GM19324 (cell line): Measurements from ENCODE around the gene TMEM51.
A peak's percentile ranks its signal among the peaks of the same experiment; 100 is the strongest.

Source experiments
- ATAC-seq: cut with Tn5 transposase; IDR thresholded peaks from one replicate; pipeline ENCODE4 v1.9.1; 2021; ENCODE audit warnings: mild to moderate bottlenecking, moderate library complexity; ENCODE audit not compliant: unreplicated experiment, low FRiP score

Gene TMEM51

GRCh38 chr1:15236746-15237145, 83.2 kb downstream of the TMEM51 start:
- ATAC-seq, result no peak

DNA sequence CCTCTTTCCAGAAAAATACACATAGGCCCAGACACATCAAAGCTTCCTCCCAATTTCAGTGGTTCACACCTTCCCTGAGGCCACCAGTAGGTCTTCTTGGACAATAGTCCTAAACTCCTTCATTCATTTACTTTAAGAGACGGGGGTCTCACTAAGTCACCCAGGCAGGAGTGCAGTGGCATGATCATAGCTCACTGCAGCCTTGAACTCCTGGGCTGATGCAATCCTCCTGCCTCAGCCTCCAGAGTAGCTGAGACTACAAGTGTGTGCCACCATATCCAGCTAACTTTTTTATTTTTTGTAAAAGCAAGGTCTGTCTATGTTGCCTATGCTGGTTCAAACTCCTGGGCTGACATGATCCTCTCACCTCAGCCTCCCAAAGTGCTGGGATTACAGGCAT, 85.2 kb downstream of the TMEM51 start:
- ATAC-seq, result no peak

DNA sequence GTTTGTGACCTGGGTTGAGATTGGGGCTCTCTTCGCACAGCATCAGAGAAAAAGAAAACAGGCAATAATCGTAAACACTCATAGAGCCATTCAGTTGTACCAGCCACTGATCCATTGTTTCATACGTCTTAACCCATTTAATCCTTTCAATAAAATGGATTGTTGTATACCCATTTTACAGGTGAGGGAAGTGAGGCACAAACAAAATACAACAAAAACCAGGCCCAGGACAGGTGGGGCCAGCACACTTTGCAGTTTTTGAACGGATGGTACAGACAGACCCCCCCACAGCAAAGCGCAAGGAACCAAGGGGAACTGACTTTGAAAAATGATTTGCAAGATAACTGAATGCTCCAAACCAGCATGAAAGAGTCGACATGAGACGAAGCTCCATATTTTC, 89.2 kb downstream of the TMEM51 start:
- ATAC-seq, result no peak

DNA sequence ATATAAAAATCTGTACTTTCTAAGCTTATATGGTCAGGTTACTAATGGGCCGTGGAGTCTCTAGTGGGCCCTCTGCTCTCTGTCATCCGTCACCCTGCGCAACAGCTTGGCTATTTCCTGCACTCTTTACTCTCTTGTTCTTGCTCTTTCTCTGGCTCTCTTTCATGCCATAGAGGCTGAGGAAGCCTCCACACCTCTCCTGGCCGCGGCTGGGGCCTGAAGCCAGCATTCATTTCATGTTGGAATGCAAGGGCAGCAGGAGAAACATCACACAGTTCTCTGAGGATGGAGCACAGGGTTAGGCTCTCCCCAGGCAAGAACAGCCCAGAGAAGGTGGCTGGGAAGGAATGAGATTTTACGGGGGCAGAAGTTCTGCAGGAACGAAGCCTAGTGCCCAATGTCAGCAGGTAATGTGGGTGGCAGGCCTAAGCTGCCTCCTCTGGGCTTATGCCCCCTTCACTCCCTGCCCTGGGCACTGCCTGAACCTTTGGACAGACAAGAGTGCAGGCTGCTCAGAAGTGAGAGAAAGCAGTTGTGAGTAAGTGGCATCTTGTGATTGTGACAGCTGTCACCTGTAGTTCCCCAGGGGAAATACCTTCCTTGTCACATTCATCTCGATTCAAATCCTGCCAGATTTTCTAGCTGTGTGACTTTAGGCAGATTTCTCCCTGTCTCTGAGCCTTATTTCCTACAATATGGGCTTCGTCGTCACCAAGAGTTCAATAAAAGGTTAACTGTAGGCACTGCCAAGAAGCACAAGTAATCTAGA, 89.9 kb downstream of the TMEM51 start:
- ATAC-seq, result no peak

DNA sequence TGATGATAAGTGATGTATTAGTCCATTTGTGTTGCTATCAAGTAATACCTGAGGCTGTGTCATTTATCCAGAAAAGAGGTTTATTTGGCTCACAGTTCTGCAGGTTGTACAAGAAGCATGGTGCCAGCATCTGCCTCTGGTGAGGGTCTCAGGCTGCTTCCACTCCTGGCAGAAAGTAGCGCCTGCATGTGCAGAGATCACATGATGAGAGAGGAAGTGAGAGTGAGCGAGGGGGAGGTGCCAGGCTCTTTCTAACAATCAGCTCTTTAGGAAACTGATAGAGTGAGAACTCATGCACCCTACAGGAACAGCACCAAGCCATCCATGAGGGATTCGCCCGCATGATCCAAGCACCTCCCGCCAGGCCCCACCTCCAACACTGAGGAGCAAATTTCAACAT, 91.3 kb downstream of the TMEM51 start:
- no peak for ATAC-seq

DNA sequence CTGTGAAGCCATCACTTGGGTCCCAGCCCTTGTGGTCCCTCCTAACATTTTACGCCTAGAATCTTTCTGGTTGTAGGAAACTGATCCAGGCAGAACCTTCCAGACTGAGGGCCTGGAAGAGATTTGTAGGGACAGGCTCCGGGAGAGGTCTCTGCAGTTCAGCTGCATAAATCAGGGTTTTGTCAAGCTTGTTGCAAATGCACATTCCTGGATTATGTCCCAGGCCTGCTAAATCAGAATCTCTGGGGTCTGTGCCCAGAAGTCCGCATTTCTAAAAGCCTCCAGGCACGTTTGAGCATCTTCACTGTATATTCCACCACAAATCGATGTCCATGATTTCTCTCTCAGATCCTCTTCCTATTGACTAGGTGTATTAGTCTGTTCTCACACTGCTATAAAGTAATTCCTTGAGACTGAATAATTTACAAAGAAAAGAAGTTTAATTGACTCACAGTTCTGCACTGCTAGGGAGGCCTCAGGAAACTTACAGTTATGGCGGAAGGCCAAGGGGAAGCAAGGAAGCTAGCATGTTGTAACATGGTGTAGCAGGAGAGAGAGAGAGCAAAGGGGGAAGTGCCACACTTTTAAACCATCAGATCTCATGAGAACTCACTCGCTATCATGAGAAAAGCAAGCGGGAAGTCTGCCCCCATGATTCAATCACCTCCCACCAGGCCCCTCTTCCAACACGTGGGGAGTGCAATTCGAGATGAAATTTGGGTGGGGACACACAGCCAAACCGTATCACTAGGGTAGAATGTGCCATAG, 92.2 kb downstream of the TMEM51 start:
- no peak for ATAC-seq

DNA sequence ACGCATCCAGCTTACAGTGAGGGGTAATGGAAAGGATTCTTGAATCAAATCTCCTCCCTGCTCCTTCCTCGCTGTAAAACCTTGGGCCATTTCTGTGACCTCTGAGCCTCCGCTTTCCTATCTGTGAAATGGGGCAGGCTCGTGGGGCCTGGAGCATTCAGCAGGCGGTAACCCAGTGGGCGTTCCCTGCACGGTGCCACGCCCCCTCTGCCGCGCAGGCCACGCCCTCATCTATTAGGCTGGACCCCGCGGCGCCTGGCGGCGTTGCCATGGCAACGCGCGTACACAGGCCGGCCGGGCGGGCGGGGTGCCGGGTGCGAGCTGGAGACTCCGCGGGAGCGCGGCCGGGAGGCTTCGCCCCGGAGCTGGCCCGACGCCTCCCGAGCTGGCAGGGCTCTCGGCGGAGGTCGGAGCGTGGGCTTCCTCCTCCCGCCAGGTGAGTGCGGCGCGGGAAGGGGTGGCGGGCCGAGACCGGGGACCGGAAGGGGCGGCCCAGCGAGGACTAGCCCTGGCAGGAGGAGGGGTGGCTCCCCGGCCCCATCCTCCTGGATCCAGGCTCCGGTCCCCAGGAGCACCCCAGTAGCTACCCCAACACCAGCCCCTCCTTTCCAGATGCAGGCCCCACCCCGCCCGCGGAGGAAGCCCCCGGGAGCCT, 93.5 kb downstream of the TMEM51 start, which contains the start of gene FHAD1:
Gene FHAD1 (plus strand): TSS at position 264 of the 655 bp plus-strand sequence. CDS start 4,562 bp downstream, outside the sequence.
- ATAC-seq, result peak; percentile 40

DNA sequence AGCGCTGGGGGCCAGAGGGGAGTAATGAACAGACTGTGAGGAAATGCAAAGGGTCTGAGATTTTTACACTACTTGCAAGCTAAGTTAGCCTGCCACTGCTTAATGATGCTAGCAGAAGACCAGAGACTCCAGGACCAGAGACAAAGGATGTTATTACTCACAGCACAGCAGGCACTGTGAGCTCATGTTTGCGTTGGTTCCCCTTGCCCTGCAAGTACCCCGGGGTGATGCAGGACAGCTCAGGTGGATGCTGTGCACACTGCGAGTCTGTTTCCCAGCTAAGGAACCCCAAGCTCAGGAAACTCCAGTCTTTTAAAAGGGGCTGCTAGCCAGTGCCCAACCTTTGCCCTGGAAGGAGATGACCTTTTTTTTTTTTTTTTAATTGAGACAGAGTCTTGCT, 94.7 kb downstream of the TMEM51 start:
- no peak for ATAC-seq

DNA sequence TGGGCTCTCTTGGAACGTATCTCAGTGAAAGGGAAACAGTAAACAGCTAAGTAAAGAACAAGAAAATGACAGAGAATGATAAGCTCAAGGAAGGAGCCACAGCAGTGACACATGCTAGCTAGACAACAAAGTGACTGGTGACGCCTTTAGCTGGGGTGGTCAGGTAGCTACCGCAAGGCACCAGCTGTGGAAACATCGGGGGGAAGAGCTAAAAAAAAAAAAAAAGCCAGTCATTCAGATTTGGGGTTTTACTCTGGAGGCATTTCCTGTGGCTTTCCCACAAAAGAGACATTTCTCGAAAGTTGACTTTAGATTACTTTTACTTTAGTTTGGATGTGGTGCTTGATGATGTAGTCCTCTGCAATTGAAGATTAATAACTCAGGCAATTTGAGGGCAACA, 95.5 kb downstream of the TMEM51 start:
- ATAC-seq, result no peak

- ATAC-seq, result no peak
These were observed 98.6 kb downstream of the TMEM51 start for GRCh38 chr1:15251857-15252835.

- no peak for ATAC-seq
These were observed 101.0 kb downstream of the TMEM51 start for GRCh38 chr1:15254559-15254958.

DNA sequence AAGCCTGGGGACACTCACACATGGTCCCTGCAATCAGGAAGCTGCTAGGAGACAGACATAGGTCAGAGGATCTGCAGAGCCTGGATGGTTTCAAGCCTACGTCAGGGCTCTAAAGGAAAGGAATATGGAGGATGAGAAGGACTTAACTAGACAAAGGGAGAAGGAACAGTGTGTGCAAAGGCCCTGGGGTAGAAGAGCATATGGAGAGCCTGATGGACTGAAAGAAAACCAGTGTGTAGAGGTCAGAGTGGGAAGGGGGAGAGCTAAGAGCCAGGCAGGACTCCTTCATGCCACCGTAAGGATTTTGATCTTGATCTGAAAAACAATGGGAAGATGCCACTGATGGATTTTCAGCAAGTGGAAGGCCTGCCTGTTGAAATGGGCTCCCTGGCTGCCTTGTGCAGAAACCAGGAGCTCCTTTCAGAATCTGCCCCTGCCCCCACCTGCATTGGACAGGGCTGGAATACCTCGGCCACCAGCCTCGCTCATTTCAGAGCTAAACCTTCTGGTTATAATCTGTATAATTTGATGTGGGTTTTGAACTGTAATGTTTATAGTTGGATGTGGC, 102.1 kb downstream of the TMEM51 start:
- no peak for ATAC-seq

GRCh38 chr1:15256584-15256983, 103.0 kb downstream of the TMEM51 start:
- no peak for ATAC-seq

DNA sequence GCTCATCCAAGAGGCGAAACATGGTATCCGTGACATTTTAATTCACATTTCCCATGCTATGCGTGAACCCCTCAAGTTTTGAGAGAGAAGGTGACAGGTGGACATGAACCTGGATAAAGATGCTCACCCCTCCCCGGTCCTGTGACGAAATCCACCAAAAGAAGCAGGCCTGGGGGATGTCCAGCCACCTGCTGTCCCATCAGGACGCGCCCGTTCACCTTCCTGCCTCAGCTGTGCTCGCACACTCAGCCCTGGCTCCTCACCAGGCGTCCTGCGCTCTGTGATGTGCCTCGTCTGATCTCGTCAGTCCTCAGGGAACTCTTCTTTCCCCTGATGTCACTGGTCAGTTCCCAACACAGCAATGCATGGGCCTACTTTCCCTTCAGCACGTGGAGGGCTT, 103.8 kb downstream of the TMEM51 start:
- no peak for ATAC-seq

DNA sequence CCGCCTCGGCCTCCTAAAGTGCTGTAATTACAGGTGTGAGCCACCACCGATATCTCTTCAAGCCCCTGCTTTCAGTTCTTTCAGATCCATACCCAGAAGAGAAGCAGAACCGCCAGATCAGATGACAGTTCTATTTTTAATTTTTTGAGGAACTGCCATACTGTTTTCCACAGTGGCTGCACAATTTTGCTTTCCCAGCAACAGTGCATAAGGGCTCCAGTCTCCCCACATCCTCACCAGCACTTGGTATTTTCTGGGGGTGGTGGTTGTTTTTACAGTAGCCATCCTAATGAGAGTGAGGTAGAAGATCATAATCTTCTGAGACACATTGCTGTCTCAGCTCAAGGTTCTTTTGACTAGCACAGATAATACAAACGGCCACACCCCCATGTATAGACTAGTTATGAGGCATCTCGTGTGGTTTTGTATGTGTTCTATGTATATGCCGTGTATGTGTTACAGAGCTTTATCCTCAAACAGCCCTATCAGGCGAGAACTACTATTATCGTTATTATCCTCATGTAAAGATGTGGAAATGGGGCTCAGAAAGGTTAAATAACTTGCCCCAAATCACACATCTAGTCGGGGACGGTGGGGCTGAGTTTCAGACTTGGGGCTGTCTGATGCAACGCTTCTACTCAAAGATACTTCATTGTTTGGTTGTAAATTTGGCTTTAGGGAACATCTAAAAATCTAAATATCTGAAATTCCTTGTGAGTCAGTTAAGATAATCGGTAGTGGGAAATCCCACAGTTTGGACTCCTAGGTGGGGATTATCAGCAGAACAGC, 105.5 kb downstream of the TMEM51 start:
- ATAC-seq, result no peak

- no peak for ATAC-seq
These were observed 106.1 kb downstream of the TMEM51 start for GRCh38 chr1:15259622-15260007.

DNA sequence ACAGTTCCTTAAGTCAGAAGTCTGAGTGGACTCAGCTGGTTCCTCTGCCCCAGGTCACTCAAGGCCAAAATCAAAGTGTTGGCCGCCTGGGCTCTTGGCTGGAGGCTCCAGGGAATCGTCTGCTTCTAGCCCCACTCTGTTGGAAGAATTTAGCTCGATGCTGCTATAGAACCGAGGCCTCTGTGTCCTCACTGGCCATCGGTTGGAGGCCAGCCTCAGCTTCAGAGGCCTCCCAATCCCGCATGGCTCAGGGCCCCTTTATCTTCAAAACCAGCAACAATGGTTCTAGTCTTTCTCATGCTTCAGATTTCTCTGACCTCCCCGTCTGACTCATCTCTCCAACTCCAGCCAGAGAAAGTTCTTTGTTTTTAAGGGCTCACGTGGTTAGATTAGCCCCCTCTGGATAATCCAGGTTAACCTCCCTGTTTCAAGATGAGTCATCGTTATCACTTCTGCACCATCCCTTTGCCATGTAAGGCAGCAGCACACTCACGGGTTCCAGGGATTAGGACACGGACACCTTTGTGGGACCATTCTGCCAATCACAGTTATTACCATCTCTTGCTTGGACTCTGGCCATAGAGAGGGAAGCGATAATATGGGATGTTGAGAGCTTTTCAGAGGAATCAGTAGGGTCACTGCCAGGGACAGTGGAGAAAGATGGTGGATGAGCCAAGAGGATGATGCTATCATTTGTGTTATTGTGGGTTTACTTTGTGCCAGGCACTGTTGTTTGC, 107.0 kb downstream of the TMEM51 start:
- no peak for ATAC-seq
